Posterior vena cava (tissue), 2 donors: ENCODE measurements around the gene CLIC4. TPM values are rescaled to one million over a fixed set of nuclear protein-coding genes. Genes with fewer than 3 reads are reported as not detected.
"Not testable (repeated sequence)": the region's sequence is repeated elsewhere in the genome, so short reads cannot be mapped to it uniquely, and the experiment has no call there.

Source experiments
- DNase-seq: peaks from one replicate; pipeline ENCODE4 v3.0.0-alpha.2; 2020; ENCODE audit warnings: low spot score
- intact Hi-C, 2 donors: fragments of 100-400 bp; cut with DNase I; formaldehyde crosslinking; loops; one replicate each; pipeline versions ENCODE4 v1.14.1 to v1.14.2; 2022 to 2023
- total RNA-seq, 2 donors: library from RNA; stranded (reverse); fragmentation: NEBNext Ultra II Directional; extraction: Animal tissue kit (Norgen Biotek cat#: 25700); gene quantifications; one replicate each; pipeline ENCODE4 v1.2.1, GENCODE V29; 2021
- donor health status: DM: yes; HTN: yes; CAD: no.
- donor health status: DM: yes; HTN: yes; CAD: no.

The CLIC4 gene
- total RNA-seq, 2 donors from 2014 or later = 566 to 848 TPM

DNA sequence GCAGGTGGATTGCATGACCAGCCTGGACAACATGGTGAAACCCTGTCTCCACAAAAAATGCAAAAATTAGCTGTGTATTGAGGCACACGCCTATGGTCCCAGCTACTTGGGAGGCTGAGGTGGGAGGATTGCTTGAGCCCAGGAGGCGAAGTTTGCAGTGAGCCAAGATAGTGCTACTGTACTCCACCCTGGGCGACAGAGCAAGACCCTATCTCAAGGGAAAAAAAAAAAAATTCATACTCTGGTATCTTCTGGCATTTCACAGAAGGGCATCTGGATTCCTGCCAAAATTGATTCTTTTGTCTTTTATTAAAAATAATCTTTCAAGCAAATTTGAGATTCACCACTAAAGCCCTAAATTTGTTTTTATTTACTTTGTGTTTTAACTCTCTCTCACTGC is 19.2 kb downstream of the CLIC4 start:
- DNase-seq = no peak
- intact Hi-C loops = no loop called here

- no peak for DNase-seq
- intact Hi-C loops = no loop called here
Measured at GRCh38 chr1:24764848-24765247, 19.6 kb downstream of the CLIC4 start.

DNA sequence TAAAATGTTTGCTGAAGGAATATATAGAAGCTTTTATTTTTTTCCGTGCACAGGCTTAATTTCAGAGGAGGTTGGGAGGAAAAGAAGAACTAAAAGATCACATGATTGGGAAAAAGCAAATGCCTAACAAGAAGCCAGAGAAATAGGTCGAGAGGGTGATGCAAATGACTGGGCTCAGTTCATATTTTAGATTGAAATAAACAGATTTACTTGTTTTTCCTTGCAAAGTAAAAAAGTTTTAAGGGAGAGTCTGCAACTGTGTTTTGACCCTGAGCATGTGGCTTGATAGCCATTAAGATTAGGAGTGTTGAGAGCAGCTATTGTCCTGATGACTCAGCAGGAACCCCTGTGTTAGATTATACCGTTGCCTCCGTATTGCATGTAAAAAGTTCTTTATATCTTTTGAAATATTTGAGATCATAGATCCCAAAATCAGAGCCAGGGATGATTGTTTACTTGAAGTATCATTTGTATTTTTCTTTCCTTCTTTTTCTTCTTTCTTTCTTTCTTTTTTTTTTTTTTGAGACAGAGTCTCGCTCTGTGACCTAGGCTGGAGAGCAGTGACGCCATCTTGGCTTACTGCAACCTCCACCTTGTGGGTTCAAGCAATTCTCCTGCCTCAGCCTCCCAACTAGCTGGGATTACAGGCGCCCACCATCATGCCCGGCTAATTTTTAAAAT is 20.2 kb downstream of the CLIC4 start:
- intact Hi-C loops = no loop called here
- no peak for DNase-seq

DNA sequence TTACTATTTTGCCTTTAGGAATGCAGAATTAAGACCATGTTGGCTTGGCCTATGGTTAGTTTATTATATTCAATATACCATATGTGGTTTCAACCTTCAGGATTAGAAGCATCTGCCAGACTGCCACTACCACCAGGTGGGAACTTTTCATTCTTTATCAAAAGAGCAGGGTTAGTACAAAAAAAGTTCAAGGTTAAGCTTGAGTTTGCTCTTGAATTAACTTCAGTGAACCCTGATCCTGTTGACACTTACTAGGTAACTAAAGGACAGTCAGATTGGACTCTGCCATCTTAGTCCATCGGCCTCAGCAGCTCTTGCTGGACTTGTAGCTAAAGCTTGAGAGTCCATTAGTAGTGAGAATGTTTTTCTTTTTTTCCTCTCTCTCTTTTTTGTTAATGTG is 22.1 kb downstream of the CLIC4 start:
- intact Hi-C loops = no loop called here
- DNase-seq = no peak

DNA sequence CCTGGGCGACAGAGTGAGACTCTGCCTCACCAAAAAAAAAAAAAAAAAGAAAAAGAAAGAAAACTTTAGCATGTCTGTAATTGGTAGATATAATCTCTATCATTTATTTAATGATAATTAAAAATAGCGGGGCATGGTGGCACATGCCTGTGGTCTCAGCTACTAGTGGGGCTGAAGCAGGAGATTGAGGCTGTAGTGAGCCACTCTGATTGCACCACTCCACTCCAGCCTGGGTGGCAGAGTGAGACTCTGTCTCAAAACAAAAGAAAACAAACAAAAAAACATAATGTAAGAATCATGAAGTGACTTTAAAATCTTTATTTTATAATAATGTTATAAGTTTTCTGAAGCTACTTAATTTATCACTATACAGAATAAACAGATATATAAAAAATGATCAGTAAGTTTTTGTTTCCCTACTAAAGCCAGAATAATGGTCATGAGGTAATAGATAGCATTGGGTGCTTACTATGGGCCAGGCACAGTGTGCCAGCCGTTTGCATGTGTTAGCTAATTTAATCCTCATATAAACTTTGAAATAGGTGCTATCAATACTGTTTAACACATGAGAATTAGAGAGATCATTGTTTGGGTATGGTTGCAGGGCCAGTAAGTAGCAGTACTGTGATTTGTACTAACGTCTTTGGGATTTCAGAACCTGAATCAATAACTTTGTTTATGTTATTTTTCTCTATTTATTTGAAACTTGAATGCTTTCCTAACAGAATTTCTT is 23.8 kb downstream of the CLIC4 start:
- intact Hi-C loops = no loop called here
- no peak for DNase-seq

DNA sequence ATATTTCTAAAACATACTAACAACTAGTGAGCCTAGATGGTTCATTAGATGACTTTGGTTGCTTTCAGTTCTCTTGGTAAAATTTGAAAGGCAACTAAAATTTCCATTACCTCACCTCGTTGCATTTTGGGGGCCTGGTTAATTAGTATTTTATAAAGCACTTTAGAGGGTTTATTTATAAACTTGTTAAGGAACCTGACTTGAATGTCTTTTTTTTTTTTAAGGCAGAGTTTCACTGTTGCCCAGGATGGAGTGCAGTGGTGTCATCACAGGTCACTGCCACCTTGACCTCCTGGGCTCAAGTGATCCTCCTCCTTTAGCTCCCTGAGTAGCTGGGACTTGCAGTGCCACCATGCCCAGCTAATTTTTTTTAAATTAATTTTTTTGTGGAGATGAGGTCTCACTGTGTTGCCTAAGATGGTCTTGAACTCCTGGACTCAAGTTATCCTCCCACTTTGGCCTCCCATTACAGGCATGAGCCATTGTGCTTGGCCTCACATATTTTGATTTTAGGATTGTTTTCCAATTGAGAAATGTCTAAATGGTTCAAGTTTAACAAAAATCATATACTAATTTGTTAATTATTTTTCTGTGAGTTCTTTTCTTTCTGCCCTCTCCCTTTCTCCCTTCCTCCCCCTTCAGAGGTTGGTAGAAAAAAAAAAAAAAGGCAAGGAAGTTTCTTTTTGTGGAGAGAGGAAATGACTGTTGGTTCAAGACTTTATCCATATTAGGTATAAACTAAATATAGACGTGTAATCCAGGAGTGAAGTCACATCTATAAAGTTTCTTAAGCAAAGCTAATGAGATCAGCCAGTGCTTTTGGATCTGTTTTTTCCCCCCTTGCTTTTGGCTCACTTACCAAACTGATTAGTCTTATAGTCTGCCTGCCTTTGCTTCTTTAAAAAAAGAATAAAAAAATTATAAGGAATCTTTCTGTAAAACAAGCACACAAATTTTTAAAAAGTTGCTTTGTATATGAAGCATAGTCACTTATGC is 24.7 kb downstream of the CLIC4 start:
- intact Hi-C loops = no loop called here
- DNase-seq = no peak

DNA sequence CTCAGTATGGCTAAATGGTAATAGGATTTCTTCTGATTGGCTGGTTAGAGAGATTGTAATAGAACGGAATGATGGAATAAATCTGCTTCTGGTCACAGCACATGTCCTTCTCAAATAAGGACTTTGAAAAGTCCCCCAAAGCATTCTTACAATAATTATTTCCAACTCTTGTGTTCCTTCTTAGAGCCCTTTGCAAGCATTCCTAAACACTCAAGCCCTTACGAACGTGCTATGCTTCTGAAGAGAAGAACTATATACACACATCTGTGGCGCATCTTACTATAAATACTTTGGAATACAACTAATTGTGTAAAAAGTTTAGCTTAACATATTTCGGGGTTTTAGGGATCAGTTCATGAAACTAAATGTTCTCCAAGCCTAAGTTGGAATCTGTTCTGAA is 25.6 kb downstream of the CLIC4 start:
- DNase-seq = no peak
- intact Hi-C loops = no loop called here

DNA sequence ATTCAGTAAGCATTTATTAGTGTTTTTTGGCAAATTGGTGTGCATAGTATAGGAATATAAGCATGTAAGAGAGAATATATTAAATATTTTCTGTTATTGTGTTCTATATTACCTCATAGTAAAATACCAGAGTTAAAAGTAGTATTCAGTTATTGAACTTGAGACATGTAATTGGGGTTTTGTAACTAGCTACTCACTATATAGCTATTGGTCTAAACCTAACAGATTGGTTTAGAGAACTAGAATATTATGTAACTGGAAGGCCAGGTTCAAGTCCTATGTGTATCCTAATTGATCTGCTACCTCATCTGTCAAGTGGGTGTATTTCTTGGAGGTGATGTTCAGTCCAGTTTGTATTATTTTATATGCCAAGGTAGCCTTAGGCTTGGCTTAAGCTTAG is 26.3 kb downstream of the CLIC4 start:
- intact Hi-C loops = no loop called here
- DNase-seq = no peak

DNA sequence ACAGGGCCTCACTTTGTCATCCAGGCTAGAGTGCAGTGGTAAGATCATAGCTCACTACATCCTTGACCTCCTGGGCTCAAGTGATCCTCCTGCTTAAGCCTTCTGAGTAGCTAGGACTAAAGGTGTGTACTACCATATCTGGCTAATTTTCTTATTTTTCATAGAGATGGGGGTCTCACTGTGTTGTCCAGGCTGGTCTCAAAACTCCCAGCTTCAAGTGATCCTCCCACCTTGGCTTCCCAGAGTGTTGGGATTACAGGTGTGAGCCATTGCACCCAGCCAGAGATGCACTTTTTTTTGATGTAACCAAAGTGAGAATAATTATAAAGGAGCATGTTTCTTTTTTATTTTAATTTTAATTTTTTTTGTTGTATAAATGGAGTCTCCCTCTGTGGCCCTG is 28.4 kb downstream of the CLIC4 start:
- intact Hi-C loops = no loop called here
- DNase-seq = no peak

DNA sequence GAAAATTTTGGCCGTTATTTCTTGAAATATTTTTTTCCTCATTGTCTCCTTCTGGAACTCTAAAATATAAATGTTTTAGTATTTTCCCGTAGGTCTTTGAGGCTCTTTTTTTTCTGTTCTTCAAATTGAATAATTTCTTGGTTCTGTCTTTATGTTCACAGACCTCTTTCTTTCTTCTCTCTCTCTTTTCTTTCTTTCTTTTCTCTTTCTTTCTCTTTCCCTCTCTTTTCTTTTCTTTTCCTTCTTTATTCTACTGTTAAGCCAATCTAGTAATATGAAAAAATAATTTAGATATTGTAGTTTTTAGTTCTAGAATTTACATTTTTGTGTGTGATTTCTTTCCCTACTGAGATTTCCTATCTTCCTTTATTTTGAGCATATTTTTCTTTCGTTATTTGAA is 30.1 kb downstream of the CLIC4 start:
- intact Hi-C loops = no loop called here
- no peak for DNase-seq

- intact Hi-C loops = no loop called here
- DNase-seq = no peak
Measured at GRCh38 chr1:24775916-24776315, 30.7 kb downstream of the CLIC4 start.

DNA sequence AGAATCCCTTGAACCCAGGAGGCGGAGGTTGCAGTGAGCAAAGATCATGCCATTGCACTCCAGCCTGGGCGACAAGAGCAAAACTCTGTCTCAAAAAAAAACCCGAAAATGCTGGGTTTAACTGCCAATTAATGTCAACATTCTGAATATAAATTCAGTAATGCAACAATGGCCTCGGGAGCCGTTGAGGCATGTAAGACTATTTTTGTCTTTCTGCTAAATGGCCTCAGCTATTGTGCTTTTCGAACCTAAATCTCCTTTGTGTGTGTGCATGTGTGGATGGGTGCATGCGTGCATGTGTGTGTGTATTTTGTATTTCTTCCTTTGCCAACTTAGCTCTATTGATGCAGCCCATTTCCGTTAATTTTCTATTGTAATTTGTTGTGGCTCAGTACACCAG is 31.6 kb downstream of the CLIC4 start:
- intact Hi-C loops = no loop called here
- no peak for DNase-seq

- intact Hi-C loops = no loop called here
- DNase-seq = no peak
Measured at GRCh38 chr1:24778141-24778540, 32.9 kb downstream of the CLIC4 start.

- DNase-seq, intact Hi-C loops: not testable (repeated sequence)
Measured at GRCh38 chr1:24779199-24779598, 34.0 kb downstream of the CLIC4 start.

GRCh38 chr1:24779689-24780464 is 34.6 kb downstream of the CLIC4 start:
- intact Hi-C loops = no loop called here
- DNase-seq = no peak

DNA sequence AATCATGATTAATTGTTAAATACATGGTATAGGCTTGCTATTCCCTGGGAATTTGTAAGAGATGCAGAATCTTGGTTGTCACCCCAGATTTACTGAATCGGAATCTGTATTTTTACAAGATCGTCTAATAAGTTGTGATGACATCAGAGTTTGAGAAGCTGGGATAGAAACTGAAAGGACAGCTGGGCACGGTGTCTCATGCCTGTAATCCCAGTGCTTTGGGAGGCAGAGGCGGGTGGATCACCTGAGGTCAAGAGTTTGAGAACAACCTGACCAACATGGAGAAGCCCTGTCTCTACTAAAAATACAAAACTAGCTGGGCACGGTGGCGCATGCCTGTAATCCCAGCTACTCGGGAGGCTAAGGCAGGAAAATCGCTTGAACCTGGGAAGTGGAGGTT is 35.4 kb downstream of the CLIC4 start:
- intact Hi-C loops = not testable (repeated sequence)

DNA sequence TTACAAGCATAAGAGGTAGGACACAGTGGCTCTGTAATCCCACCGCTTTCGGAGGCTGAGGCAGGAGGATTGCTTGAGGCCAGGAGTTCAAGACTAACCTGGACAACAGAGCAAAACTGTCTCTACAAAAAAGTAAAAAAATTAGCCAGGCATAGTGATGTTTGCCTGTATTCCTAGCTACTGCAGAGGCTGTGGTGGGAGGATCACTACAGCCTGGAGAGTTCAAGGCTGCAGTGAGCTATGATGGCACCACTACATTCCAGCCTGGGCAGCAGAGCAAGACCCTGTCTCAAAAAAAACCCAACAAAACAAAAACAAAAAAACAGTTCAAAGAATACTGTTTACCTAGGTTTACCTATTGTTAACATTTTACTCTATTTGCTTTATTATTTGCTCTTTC is 37.4 kb downstream of the CLIC4 start:
- DNase-seq = no peak
- intact Hi-C loops = no loop called here

More for the DNA sequence above, 35.4 kb downstream of the CLIC4 start:
- not testable (repeated sequence) for DNase-seq

DNA sequence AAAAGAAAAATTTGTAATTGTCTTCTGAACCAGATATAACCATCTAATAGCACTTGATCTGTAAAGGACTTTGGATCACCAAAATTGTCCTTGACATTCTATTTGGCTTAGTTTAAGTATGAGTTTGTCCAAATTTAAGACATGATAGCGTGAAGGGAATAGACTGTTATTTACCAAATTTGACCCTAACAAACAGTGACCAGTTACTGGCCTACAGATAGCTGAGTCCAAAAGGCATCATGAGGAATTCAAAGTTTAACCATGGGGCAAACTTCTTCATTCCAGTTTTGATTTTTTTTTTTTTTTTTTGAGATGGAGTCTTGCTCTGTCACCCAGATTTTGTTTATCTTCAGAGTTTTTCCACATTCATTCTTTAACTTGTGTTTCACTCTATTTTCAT is 38.5 kb downstream of the CLIC4 start:
- DNase-seq = no peak
- intact Hi-C loops = no loop called here

DNA sequence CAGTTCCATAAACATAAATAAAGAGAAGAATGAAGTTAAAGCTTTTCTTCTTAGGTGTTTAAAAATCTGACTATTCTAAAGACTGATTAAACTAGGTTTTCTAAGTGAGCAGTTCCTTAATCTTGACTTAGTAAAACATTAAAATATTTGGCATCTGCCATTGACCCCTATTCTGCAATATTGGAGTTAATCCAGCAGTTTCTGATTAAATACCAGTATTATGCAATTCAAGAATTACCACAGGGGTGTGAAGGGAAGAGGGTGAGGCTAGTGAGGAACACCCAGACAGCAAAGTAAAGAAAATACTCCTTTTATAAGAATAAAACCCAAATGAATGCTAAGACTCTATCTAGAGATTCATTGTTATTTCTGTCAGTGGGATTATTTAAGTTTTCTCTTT is 40.9 kb downstream of the CLIC4 start:
- DNase-seq = no peak
- intact Hi-C loops = no loop called here
